Endothelial cell of umbilical vein (primary cell): ENCODE measurements around the gene EEIG1. TPM values are rescaled to one million over a fixed set of nuclear protein-coding genes. Genes with fewer than 3 reads are reported as not detected.

Source experiments
- BruUV-seq: library from RNA; stranded (reverse); fragments of 400-500 nt; replicated peaks from 2 replicates; lab custom pipeline; 2021; lab: Mats Ljungman, UMichigan
- CTCF ChIA-PET: fragments of 300-600, 350-600 bp; sonication (Branson Sonifier 250); formaldehyde crosslinking; loops from one replicate; lab custom pipeline; 2021; ENCODE audit warnings: antibody characterized with exemption, inconsistent platforms; lab: Charles Lee
- POLR2A ChIA-PET: fragments of 300-600, 350-600 bp; sonication (Branson Sonifier 250); formaldehyde crosslinking; loops from one replicate; lab custom pipeline; 2021; ENCODE audit warnings: antibody characterized with exemption, inconsistent platforms; lab: Charles Lee
- DNase-seq: peaks from one replicate; pipeline ENCODE4 v3.0.0-alpha.2; 2011; ENCODE audit warnings: low read depth, low spot score
- FAIRE-seq: peaks from 2 replicates; lab custom pipeline; 2011; peaks lifted over from hg19 to GRCh38; lab: Jason Lieb, UNC
- H2AFZ ChIP-seq: 2 replicates; pipeline ENCODE4 v1.6.0; 2012; ENCODE audit warnings: low read depth, low read length, control low read depth, inconsistent platforms
- H3K27ac ChIP-seq: 2 replicates; pipeline ENCODE4 v1.5.1; 2011; ENCODE audit warnings: low read depth, mild to moderate bottlenecking, control low read depth, low read length, moderate library complexity; ENCODE audit not compliant: insufficient read depth
- H3K27me3 ChIP-seq, 2 experiments: 2 replicates each; pipeline versions ENCODE4 v1.6.0 to v1.6.1; 2011; ENCODE audit warnings: low read length in 2 of 2, mixed read lengths in 1 of 2; ENCODE audit not compliant: control insufficient read depth in 2 of 2, insufficient read depth in 2 of 2
- H3K36me3 ChIP-seq, 2 experiments: 2 replicates in 1 of 2; 3 replicates in 1 of 2; pipeline ENCODE4 v1.5.1; 2011; ENCODE audit warnings: low read length in 2 of 2, mild to moderate bottlenecking in 1 of 2, moderate library complexity in 1 of 2; ENCODE audit not compliant: control insufficient read depth in 2 of 2, insufficient read depth in 2 of 2; ENCODE audit errors: extremely low read depth in 1 of 2
- H3K4me1 ChIP-seq: 3 replicates; pipeline ENCODE4 v1.5.1; 2011; ENCODE audit warnings: mild to moderate bottlenecking, low read length; ENCODE audit not compliant: control insufficient read depth, insufficient read depth; ENCODE audit errors: extremely low read depth
- H3K4me2 ChIP-seq: 2 replicates; pipeline ENCODE4 v1.6.1; 2011; ENCODE audit warnings: low read length, control low read depth, mixed read lengths; ENCODE audit not compliant: insufficient read depth
- H3K4me3 ChIP-seq, 3 experiments: fragments of 200-600 bp in 1 of 3; sonication (generic), shearing (Covaris generic) in 1 of 3; replicated peaks in 1 of 3; 2 replicates each; pipeline ENCODE4 v1.5.1; 2011 to 2016; ENCODE audit warnings: control low read depth in 3 of 3, low read length in 3 of 3, mild to moderate bottlenecking in 2 of 3, inconsistent platforms in 1 of 3, low read depth in 1 of 3, moderate library complexity in 1 of 3; ENCODE audit not compliant: insufficient read depth in 1 of 3
- H3K79me2 ChIP-seq: 2 replicates; pipeline ENCODE4 v1.6.0; 2012; ENCODE audit warnings: low read length, inconsistent platforms; ENCODE audit not compliant: control insufficient read depth, insufficient read depth
- H3K9ac ChIP-seq: replicated peaks from 2 replicates; pipeline ENCODE3; 2011; ENCODE audit warnings: low read length, control low read depth; ENCODE audit not compliant: insufficient read depth; ENCODE audit errors: extremely low read depth
- H3K9me1 ChIP-seq: replicated peaks from 3 replicates; pipeline ENCODE4 v1.6.0; 2011; ENCODE audit warnings: mild to moderate bottlenecking, low read length; ENCODE audit not compliant: control insufficient read depth, insufficient read depth; ENCODE audit errors: extremely low read depth
- H3K9me3 ChIP-seq: replicated peaks from 2 replicates; pipeline ENCODE4 v1.5.1; 2012; ENCODE audit warnings: low read length, inconsistent platforms; ENCODE audit not compliant: control insufficient read depth, insufficient read depth
- H4K20me1 ChIP-seq: replicated peaks from 2 replicates; pipeline ENCODE3; 2011; ENCODE audit warnings: mild to moderate bottlenecking, low read length; ENCODE audit not compliant: control insufficient read depth, insufficient read depth; ENCODE audit errors: extremely low read depth
- CTCF ChIP-seq, 2 donors: IDR thresholded peaks; 1 replicate in 1 of 2; 2 replicates in 1 of 2; pipeline ENCODE4 v1.5.1; 2011; ENCODE audit warnings: low read length in 2 of 2, mild to moderate bottlenecking in 2 of 2, moderate library complexity in 2 of 2, control low read depth in 1 of 2, inconsistent platforms in 1 of 2, low read depth in 1 of 2; ENCODE audit not compliant: insufficient read depth in 1 of 2; ENCODE audit errors: extremely low read depth in 1 of 2
- EZH2 ChIP-seq: IDR thresholded peaks from 2 replicates; pipeline ENCODE4 v1.6.1; 2012; ENCODE audit warnings: borderline replicate concordance, low read depth, mild to moderate bottlenecking, moderate library complexity, low read length, inconsistent platforms; ENCODE audit not compliant: severe bottlenecking
- FOS ChIP-seq: IDR thresholded peaks from 2 replicates; pipeline ENCODE4 v1.6.1; 2011; ENCODE audit warnings: mild to moderate bottlenecking, low read length, moderate library complexity, borderline replicate concordance; ENCODE audit not compliant: insufficient read depth
- GATA2 ChIP-seq: IDR thresholded peaks from 2 replicates; pipeline ENCODE4 v1.7.0; 2011; ENCODE audit warnings: low read depth, mild to moderate bottlenecking, moderate library complexity, mixed read lengths, low read length; ENCODE audit not compliant: insufficient read length, insufficient read depth
- JUN ChIP-seq: IDR thresholded peaks from 2 replicates; pipeline ENCODE4 v1.6.1; 2011; ENCODE audit warnings: borderline replicate concordance, low read depth; ENCODE audit not compliant: insufficient read length, insufficient read depth
- MAX ChIP-seq: IDR thresholded peaks from 2 replicates; pipeline ENCODE4 v1.6.1; 2011; ENCODE audit not compliant: insufficient read depth, insufficient read length
- MYC ChIP-seq: IDR thresholded peaks from one replicate; pipeline ENCODE4 v1.6.1; 2011; ENCODE audit warnings: mild to moderate bottlenecking, low read depth, low read length
- POLR2A ChIP-seq: IDR thresholded peaks from 2 replicates; pipeline ENCODE4 v1.6.1; 2012; ENCODE audit warnings: low read depth, mild to moderate bottlenecking, control low read depth, low read length
- POLR2AphosphoS5 ChIP-seq: IDR thresholded peaks from 2 replicates; pipeline ENCODE4 v1.6.1; 2012; ENCODE audit warnings: low read depth, mild to moderate bottlenecking, control low read depth, low read length, moderate library complexity; ENCODE audit not compliant: insufficient read depth
- dilution Hi-C: fragments of 300-500 bp; cut with MboI; formaldehyde crosslinking; loops from one replicate; pipeline ENCODE4 v1.15.0; 2019; ENCODE audit warnings: low sequenced_read_pairs; ENCODE audit not compliant: extremely low pct_ligation_motif_present
- intact Hi-C: fragments of 100-400 bp; cut with micrococcal nuclease; formaldehyde crosslinking; loops from one replicate; pipeline ENCODE4 v1.10.0; 2022
- polyA plus RNA-seq, 4 experiments: library from polyadenylated mRNA; depleted of rRNA in 3 of 4; stranded (reverse) in 3 of 4; unstranded in 1 of 4; fragments of >200 nt; gene quantifications; 2 replicates each; pipeline versions ENCODE4 v1.2.1 to v1.2.3, GENCODE V29; 2011 to 2012; ENCODE audit warnings: missing spikeins in 1 of 4
- total RNA-seq: library from RNA; stranded (reverse); gene quantifications from 2 replicates; pipeline ENCODE4 v1.2.3, GENCODE V29; 2021

EEIG1 gene
- total and polyA plus RNA-seq, 2 donors (not counting 3 experiments of a cell fraction or from before 2014, with no cell fraction given) = 8.4 to 19.0 TPM

- H3K79me2 ChIP-seq = peaks cover 8% of the 10 kb centered on the region
- BruUV-seq = no TSS peak
- FAIRE-seq = no peak
- no peaks in the 10 kb centered on the region for H3K36me3 ChIP-seq
- no peak for TF ChIP-seq POLR2AphosphoS5
- no peak for TF ChIP-seq MAX
- no peak for TF ChIP-seq JUN
- no peak for TF ChIP-seq EZH2
- TF ChIP-seq POLR2A = no peak
- no peak for TF ChIP-seq FOS
- TF ChIP-seq MYC = no peak
- TF ChIP-seq CTCF (IDR thresholded peaks at IDR 0.05; ENCODE audit: extremely low read depth in 1 of 2, insufficient read depth in 1 of 2, low read depth in 1 of 2, low read length in 2 of 2) = no peak
- no peak for TF ChIP-seq GATA2
- intact Hi-C loops (no loop called here), dilution Hi-C loops (no loop called here)
- no peak overlapping the region for H2AFZ ChIP-seq
- H3K9ac ChIP-seq = no peak overlapping the region
- no peak overlapping the region for H3K27ac ChIP-seq
- CTCF ChIA-PET = interaction anchor here (1.2 kb wide), 1 partner anchor 146 kb away, joined by 4 read pairs; no protein-coding TSS in a partner anchor
- no peak for DNase-seq
- peaks cover 4% of the 10 kb centered on the region for H3K4me1 ChIP-seq
- no peaks in the 10 kb centered on the region for H3K9me3 ChIP-seq
- H3K27me3 ChIP-seq = no peaks in the 10 kb centered on the region
- no peak overlapping the region for H3K4me2 ChIP-seq
- H3K4me3 ChIP-seq = no peak overlapping the region
- POLR2A ChIA-PET = no interaction called here
- H4K20me1 ChIP-seq = no peaks in the 10 kb centered on the region
- no peaks in the 10 kb centered on the region for H3K9me1 ChIP-seq
Measured at GRCh38 chr9:127972236-127972871, 8.4 kb downstream of the EEIG1 start.
